Stomach (tissue), 4 donors: Measurements from ENCODE around the gene SCRT2.

Experiments used
- POLR2A ChIP-seq, 4 donors: fragments of 450-650 bp; IDR thresholded peaks; one replicate each; pipeline ENCODE4 v1.6.1; 2016; ENCODE audit warnings: antibody characterized with exemption in 4 of 4, control low read depth in 2 of 4, mild to moderate bottlenecking in 1 of 4, moderate library complexity in 1 of 4
- POLR2AphosphoS5 ChIP-seq, 3 donors: sonication (generic); formaldehyde crosslinking; IDR thresholded peaks; one replicate each; pipeline ENCODE4 v1.6.1; 2016; ENCODE audit warnings: antibody characterized with exemption in 3 of 3
- TF ChIP-seq, protein P1 (sequence below), 7 experiments: fragments of 450-650 bp in 4 of 7; fragments of 200-600 bp in 3 of 7; sonication (generic) in 3 of 7; IDR thresholded peaks; one replicate each; pipeline ENCODE4 v1.5.1; 2016 to 2019; ENCODE audit warnings: antibody characterized with exemption in 7 of 7, control low read depth in 2 of 7, mild to moderate bottlenecking in 1 of 7

DNA sequence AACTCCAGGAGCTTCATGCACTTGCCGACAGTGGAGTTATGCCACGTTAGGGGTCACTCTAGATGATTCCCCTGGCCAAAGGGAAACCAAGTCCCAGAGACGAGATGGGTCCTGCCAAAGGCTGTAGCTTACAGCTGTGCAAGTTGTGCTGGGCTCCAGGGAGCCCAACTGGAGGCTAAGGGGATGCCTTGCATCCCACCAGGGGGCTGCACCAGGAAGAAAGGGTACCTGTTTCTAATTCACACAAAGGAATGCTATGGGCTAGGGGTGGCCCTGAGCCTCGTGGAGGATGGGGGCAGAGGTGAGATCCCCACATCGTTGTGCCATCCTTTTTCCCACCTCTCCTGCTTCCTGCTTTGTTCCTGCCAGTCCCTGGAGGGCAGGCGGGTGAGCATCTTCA lies 23.7 kb upstream of the SCRT2 start:
- TF ChIP-seq, protein P1, sequence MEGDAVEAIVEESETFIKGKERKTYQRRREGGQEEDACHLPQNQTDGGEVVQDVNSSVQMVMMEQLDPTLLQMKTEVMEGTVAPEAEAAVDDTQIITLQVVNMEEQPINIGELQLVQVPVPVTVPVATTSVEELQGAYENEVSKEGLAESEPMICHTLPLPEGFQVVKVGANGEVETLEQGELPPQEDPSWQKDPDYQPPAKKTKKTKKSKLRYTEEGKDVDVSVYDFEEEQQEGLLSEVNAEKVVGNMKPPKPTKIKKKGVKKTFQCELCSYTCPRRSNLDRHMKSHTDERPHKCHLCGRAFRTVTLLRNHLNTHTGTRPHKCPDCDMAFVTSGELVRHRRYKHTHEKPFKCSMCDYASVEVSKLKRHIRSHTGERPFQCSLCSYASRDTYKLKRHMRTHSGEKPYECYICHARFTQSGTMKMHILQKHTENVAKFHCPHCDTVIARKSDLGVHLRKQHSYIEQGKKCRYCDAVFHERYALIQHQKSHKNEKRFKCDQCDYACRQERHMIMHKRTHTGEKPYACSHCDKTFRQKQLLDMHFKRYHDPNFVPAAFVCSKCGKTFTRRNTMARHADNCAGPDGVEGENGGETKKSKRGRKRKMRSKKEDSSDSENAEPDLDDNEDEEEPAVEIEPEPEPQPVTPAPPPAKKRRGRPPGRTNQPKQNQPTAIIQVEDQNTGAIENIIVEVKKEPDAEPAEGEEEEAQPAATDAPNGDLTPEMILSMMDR (IDR thresholded peaks at IDR 0.05), result no peak
- TF ChIP-seq POLR2A (IDR thresholded peaks at IDR 0.05) (no peak), POLR2AphosphoS5 (IDR thresholded peaks at IDR 0.05) (no peak)
